H9 (cell line): Measurements from ENCODE around the gene ST7L. TPM values are rescaled to one million over a fixed set of nuclear protein-coding genes. Genes with fewer than 3 reads are reported as not detected.

Source experiments
- DNase-seq: peaks from one replicate; pipeline ENCODE4 v3.0.0-alpha.2; 2017
- H2AFZ ChIP-seq: one replicate; pipeline ENCODE4 v1.6.1; 2013; ENCODE audit warnings: mild to moderate bottlenecking, low read length, control low read depth, moderate library complexity
- H2AK5ac ChIP-seq: 2 replicates; pipeline ENCODE4 v1.6.1; 2013; ENCODE audit warnings: low read length, control low read depth, mixed read lengths; ENCODE audit not compliant: insufficient read length
- H2BK120ac ChIP-seq: one replicate; pipeline ENCODE4 v1.6.1; 2013; ENCODE audit warnings: low read depth, mild to moderate bottlenecking, low read length, control low read depth, inconsistent platforms; ENCODE audit not compliant: poor library complexity, severe bottlenecking
- H2BK12ac ChIP-seq: 2 replicates; pipeline ENCODE4 v1.6.1; 2013; ENCODE audit warnings: low read length, control low read depth, mixed read lengths, low read depth; ENCODE audit not compliant: insufficient read length
- H2BK15ac ChIP-seq: 2 replicates; pipeline ENCODE4 v1.6.1; 2013; ENCODE audit warnings: low read depth, low read length, control low read depth
- H2BK20ac ChIP-seq: one replicate; pipeline ENCODE4 v1.6.1; 2013; ENCODE audit warnings: low read depth, mild to moderate bottlenecking, low read length, control low read depth, inconsistent platforms; ENCODE audit not compliant: poor library complexity, severe bottlenecking
- H2BK5ac ChIP-seq: 2 replicates; pipeline ENCODE4 v1.6.1; 2013; ENCODE audit warnings: low read length, control low read depth, mixed read lengths; ENCODE audit not compliant: insufficient read length
- H3K14ac ChIP-seq: 2 replicates; pipeline ENCODE4 v1.6.1; 2013; ENCODE audit warnings: low read length, control low read depth; ENCODE audit not compliant: insufficient read depth
- H3K18ac ChIP-seq: 2 replicates; pipeline ENCODE4 v1.6.1; 2013; ENCODE audit warnings: low read depth, mild to moderate bottlenecking, mixed read lengths, low read length, control low read depth; ENCODE audit not compliant: insufficient read length
- H3K23ac ChIP-seq: 2 replicates; pipeline ENCODE4 v1.6.1; 2013; ENCODE audit warnings: low read length, control low read depth, mixed read lengths, low read depth; ENCODE audit not compliant: insufficient read length
- H3K23me2 ChIP-seq: 2 replicates; pipeline ENCODE4 v1.6.1; 2013; ENCODE audit warnings: low read depth, mild to moderate bottlenecking, mixed read lengths, low read length, control low read depth; ENCODE audit not compliant: insufficient read length, poor library complexity, severe bottlenecking
- H3K27ac ChIP-seq: 2 replicates; pipeline ENCODE4 v1.5.1; 2013; ENCODE audit warnings: low read length, control low read depth, mixed read lengths, low read depth; ENCODE audit not compliant: insufficient read length
- H3K27me3 ChIP-seq: 2 replicates; pipeline ENCODE4 v1.6.1; 2013; ENCODE audit warnings: low read length, control low read depth, inconsistent platforms; ENCODE audit not compliant: insufficient read depth
- H3K4ac ChIP-seq: 2 replicates; pipeline ENCODE4 v1.6.1; 2013; ENCODE audit warnings: low read depth, mild to moderate bottlenecking, control low read depth, inconsistent platforms, low read length, moderate library complexity
- H3K4me1 ChIP-seq: 2 replicates; pipeline ENCODE4 v1.6.1; 2013; ENCODE audit warnings: low read length, control low read depth, inconsistent platforms; ENCODE audit not compliant: insufficient read depth
- H3K4me2 ChIP-seq: 2 replicates; pipeline ENCODE4 v1.6.1; 2013; ENCODE audit warnings: low read length, control low read depth, mixed read lengths; ENCODE audit not compliant: insufficient read length, insufficient read depth
- H3K56ac ChIP-seq: 2 replicates; pipeline ENCODE4 v1.6.1; 2013; ENCODE audit warnings: low read depth, mild to moderate bottlenecking, mixed read lengths, low read length, control low read depth; ENCODE audit not compliant: insufficient read length
- H3K79me1 ChIP-seq: 2 replicates; pipeline ENCODE4 v1.6.1; 2013; ENCODE audit warnings: low read depth, mild to moderate bottlenecking, moderate library complexity, low read length, control low read depth, inconsistent platforms; ENCODE audit not compliant: insufficient read depth, poor library complexity, severe bottlenecking
- H3K79me2 ChIP-seq: 2 replicates; pipeline ENCODE4 v1.6.1; 2013; ENCODE audit warnings: low read length, control low read depth, inconsistent platforms; ENCODE audit not compliant: insufficient read depth
- H3K9ac ChIP-seq: 2 replicates; pipeline ENCODE4 v1.6.1; 2013; ENCODE audit warnings: low read length, control low read depth, mixed read lengths; ENCODE audit not compliant: insufficient read length; ENCODE audit errors: extremely low read depth
- H3K9me3 ChIP-seq: one replicate; pipeline ENCODE4 v1.6.1; 2013; ENCODE audit warnings: low read depth, low read length, inconsistent platforms; ENCODE audit not compliant: control insufficient read depth
- H3T11ph ChIP-seq: one replicate; pipeline ENCODE4 v1.6.1; 2013; ENCODE audit warnings: mild to moderate bottlenecking, low read length, control low read depth, inconsistent platforms
- H4K20me1 ChIP-seq: one replicate; pipeline ENCODE4 v1.6.1; 2013; ENCODE audit not compliant: control insufficient read depth, insufficient read length, insufficient read depth
- H4K5ac ChIP-seq: 2 replicates; pipeline ENCODE4 v1.6.1; 2013; ENCODE audit warnings: low read depth, mild to moderate bottlenecking, mixed read lengths, low read length, control low read depth; ENCODE audit not compliant: insufficient read length
- H4K8ac ChIP-seq: replicated peaks from 2 replicates; pipeline ENCODE4 v1.6.1; 2013; ENCODE audit warnings: low read length, control low read depth, mixed read lengths, low read depth; ENCODE audit not compliant: insufficient read length
- H4K91ac ChIP-seq: 2 replicates; pipeline ENCODE4 v1.6.1; 2013; ENCODE audit warnings: low read depth, mild to moderate bottlenecking, moderate library complexity, mixed read lengths, low read length, control low read depth; ENCODE audit not compliant: insufficient read length
- H3K27ac Mint-ChIP-seq, 3 experiments: 2 replicates in 2 of 3; 3 replicates in 1 of 3; pipeline ENCODE4 v1.8.0; 2020 to 2021; ENCODE audit warnings: mixed read lengths in 3 of 3, mild to moderate bottlenecking in 1 of 3, moderate library complexity in 1 of 3
- H3K27me3 Mint-ChIP-seq: 2 replicates; pipeline ENCODE4 v1.8.0; 2021; ENCODE audit warnings: low read depth, mild to moderate bottlenecking, moderate library complexity, mixed read lengths
- H3K36me3 Mint-ChIP-seq, 3 experiments: 2 replicates in 2 of 3; 3 replicates in 1 of 3; pipeline ENCODE4 v1.8.0; 2020 to 2021; ENCODE audit warnings: low read depth in 3 of 3, mixed read lengths in 3 of 3; ENCODE audit not compliant: insufficient read depth in 1 of 3
- H3K4me1 Mint-ChIP-seq, 2 experiments: 2 replicates each; pipeline ENCODE4 v1.8.0; 2020; ENCODE audit warnings: mixed read lengths in 2 of 2
- H3K4me3 Mint-ChIP-seq, 2 experiments: 2 replicates in 1 of 2; 3 replicates in 1 of 2; pipeline ENCODE4 v1.8.0; 2020 to 2021; ENCODE audit warnings: mild to moderate bottlenecking in 2 of 2, mixed read lengths in 2 of 2, moderate library complexity in 1 of 2
- H3K9me3 Mint-ChIP-seq, 2 experiments: 2 replicates in 1 of 2; 3 replicates in 1 of 2; pipeline ENCODE4 v1.8.0; 2020; ENCODE audit warnings: mild to moderate bottlenecking in 2 of 2, mixed read lengths in 2 of 2, moderate library complexity in 1 of 2
- CTCF ChIP-seq: fragments of 200-600 bp; sonication (generic); conservative IDR thresholded peaks from 3 replicates; pipeline ENCODE4 v1.8.0; 2021; ENCODE audit warnings: antibody characterized with exemption, mild to moderate bottlenecking
- WGBS: extraction: QIAGEN DNeasy Blood & Tissue Kit; methylation state at CpG from one replicate; pipeline ENCODE4 v1.1.7; 2013; ENCODE audit warnings: missing lambda C conversion rate, low lambda C conversion rate, mixed read lengths; ENCODE audit not compliant: insufficient read length; ENCODE audit errors: extremely low coverage; 5-methylcytosine and 5-hydroxymethylcytosine counted together
- total RNA-seq: library from RNA; stranded (reverse); gene quantifications from 2 replicates; pipeline ENCODE4 v1.2.1, GENCODE V29; 2021

The ST7L gene
- total RNA-seq, 1 experiment from 2014 or later, result 16.0 TPM

GRCh38 chr1:112516141-112516540 lies 102.8 kb downstream of the ST7L start:
- Histone ChIP-seq H3K9me3 (no peaks in the 10 kb centered on the region), H3K14ac (no peak overlapping the region), H2AFZ (no peak overlapping the region), H2BK20ac (no peak overlapping the region), H2BK12ac (no peak overlapping the region), H2BK5ac (no peak overlapping the region), H4K5ac (no peak overlapping the region), H2AK5ac (no peak overlapping the region), H4K8ac (no peak overlapping the region), H3K18ac (no peak overlapping the region), H2BK15ac (no peak overlapping the region), H4K20me1 (no peaks in the 10 kb centered on the region), H3K23me2 (no peaks in the 10 kb centered on the region), H3K4ac (no peak overlapping the region), H2BK120ac (no peak overlapping the region), H3K23ac (no peak overlapping the region), H3K27ac (no peak overlapping the region), H3K79me2 (no peaks in the 10 kb centered on the region), H4K91ac (no peak overlapping the region), H3K4me1 (no peaks in the 10 kb centered on the region), H3K27me3 (peaks cover 13% of the 10 kb centered on the region; the same call in 1 of the 2 replicates), H3K9ac (no peak overlapping the region), H3K79me1 (no peaks in the 10 kb centered on the region), H3K56ac (no peak overlapping the region), H3T11ph (no peak overlapping the region), H3K4me2 (no peak overlapping the region)
- Mint-ChIP-seq H3K4me1 (peaks cover 8 to 17% of the 10 kb centered on the region in 2 experiments), H3K9me3 (no peaks in the 10 kb centered on the region), H3K36me3 (no peaks in the 10 kb centered on the region; a peak in 1 of 7 replicates), H3K4me3 (no peak overlapping the region), H3K27me3 (peaks cover 50% of the 10 kb centered on the region), H3K27ac (no peak overlapping the region)
- TF ChIP-seq CTCF, result no peak
- no peak for DNase-seq
- WGBS, result no CpG with 5 or more reads among the region's 14 CpGs
